NOMO-1 treated with DMSO at 0.1 percent for 48 hours (cell line): ENCODE measurements around the gene SPINK4.

Experiments
- DNase-seq: peaks from one replicate; lab custom pipeline; 2025; ENCODE audit not compliant: unreplicated experiment; lab: John Stamatoyannopoulos, UW

Gene SPINK4

GRCh38 chr9:33239921-33240320 lies at the start of gene SPINK4:
Gene SPINK4, plus strand, starts transcription at chr9:33240167. Its CDS starts 42 bp downstream, at chr9:33240209.
- no peak for DNase-seq

GRCh38 chr9:33192493-33193255 lies 47.3 kb upstream of the SPINK4 start:
- no peak for DNase-seq

- DNase-seq: no peak
Measured at GRCh38 chr9:33193818-33194217, 46.1 kb upstream of the SPINK4 start.

DNA sequence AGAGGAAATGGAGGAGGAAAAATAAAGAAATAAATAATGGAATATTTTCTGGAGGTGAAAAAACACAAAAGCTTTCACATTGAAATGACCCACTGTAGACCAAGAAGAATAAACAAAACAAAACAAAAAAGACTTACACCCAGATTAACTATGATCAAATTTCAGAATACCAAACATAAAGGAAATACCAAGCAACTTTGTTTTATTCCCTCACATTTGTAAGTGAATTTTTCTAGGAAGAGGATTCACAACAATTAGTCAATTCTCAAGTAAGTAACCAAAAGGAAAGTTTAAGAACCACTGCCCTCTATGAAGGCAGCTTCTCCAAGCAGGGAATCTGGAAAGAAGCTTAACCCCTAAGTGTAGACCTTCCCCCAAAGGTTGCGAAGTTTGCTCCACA lies 43.2 kb upstream of the SPINK4 start:
- no peak for DNase-seq

DNA sequence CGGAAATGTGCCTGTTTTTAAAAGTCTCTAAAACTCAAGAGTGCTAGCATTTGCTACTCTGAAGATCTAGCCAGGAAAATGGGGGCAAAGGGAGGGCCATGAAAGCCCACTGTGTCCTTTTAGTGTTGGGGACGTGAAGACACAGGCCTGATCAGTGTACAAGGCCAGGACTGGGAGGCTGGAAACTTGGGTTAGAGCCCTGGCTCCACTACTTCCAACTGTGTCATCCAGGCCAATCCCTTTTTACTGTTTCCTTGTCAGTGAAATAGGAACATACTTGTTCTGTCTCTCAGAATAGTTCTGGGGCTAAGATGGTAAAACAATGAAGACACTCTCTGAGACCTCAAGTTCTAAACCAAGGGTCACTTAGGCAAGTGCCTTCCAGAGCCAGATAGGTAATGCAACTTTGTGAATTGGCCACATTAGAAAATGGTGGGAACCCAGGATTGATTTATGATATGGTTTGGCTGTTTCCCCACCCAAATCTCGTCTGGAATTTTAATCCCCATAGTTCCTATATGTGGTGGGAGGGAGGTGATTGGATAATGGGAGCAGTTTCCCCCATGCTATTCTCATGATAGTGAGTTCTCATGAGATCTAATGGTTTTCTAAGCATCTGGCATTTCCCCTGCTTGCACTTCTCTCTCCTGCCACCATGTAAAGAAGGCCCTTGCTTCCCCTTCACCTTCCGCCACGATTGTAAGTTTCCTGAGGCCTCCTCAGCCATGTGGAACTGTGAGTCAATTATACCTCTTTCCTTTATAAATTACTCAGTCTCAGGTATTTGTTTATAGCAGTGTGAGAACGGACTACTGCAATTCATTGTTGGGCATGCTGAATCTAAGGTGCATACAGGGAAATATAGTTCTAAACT lies 42.5 kb upstream of the SPINK4 start:
- DNase-seq: no peak

- no peak for DNase-seq
Measured at GRCh38 chr9:33198165-33198564, 41.8 kb upstream of the SPINK4 start.

GRCh38 chr9:33202018-33202417 lies 37.9 kb upstream of the SPINK4 start:
- no peak for DNase-seq

DNA sequence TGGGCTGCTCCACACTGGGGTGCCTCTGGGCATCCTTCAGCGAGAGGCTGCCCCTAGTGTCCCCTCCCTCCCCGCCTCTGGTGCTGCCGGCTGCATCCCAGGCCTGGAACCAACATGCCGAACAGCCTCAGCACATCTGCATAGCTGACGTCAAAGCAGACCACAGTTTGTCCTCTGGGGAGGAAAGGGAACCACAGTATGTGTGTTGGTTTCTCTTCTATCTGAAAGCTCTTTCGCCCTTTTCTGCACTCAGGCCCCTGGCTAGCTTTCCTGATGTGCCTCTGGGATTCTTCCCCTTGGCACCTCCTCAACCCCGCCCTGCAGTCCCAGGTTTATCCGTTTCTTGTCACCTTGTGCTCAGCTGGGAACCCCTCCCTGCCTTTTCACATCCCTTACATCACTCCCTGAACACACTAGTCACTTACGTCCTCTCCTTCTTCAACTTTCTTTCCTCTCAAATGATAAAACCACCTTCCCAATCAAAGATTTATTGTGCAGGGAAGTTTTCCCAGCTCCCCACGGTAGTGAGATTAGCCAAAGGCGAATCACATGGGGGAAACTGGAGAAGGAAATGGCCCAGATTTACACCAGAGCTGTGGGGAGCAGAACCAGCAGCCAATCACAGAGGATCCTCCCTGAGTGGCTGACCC lies 37.3 kb upstream of the SPINK4 start:
- DNase-seq: peak; percentile 25

DNA sequence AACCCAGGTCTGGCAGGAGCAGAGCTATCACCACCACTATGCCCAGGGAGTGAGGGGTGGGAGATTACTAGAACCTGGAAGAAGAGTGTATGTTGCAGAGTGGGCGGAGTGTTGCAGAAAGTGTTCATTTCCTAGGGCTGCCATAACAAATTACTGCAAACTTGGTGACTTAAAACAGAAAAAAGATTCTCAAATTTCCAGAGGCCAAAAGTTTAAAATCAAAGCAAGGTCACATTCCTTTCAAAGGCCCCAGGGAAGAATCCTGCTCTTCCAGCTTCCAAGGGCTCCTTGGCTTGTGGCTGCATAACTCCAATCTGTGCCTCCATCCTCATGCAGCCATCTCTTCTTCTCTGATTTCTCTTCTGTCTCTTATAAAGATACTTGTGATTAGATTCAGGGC lies 30.6 kb upstream of the SPINK4 start:
- DNase-seq: no peak

DNA sequence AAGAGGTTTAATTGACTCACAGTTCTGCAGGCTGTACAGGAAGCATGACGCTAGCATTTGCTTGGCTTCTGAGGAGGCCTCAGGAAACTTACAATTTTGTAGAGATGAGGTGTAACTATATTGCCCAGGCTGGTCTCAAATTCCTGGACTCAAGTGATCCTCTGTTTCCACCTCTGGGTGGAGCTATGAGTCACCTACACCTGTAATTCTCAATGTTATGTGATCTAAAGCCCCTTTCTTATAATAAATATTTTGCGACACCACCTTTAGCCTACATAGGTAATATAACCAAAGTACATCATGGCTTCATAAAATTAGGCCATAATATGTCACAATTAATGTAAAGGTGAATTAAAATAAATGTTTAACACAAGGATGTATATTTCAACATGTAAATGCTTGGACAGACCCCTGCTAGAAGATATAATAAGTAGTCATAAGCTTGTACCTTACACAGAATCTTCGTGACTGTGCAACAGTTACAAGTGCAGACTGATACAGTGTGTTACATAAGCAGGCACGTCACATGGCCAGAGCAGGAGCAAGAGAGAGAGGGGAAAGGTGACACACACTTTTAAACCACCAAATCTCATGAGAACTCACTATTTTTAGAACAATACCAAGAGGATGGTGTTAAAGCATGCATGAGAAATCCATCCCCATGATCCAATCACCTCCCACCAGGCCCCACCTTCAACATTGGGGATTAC lies 29.8 kb upstream of the SPINK4 start:
- no peak for DNase-seq

- DNase-seq: no peak
Measured at GRCh38 chr9:33211695-33212393, 28.1 kb upstream of the SPINK4 start.

GRCh38 chr9:33220681-33221567 lies 19.0 kb upstream of the SPINK4 start:
- DNase-seq: peak; percentile 39

DNA sequence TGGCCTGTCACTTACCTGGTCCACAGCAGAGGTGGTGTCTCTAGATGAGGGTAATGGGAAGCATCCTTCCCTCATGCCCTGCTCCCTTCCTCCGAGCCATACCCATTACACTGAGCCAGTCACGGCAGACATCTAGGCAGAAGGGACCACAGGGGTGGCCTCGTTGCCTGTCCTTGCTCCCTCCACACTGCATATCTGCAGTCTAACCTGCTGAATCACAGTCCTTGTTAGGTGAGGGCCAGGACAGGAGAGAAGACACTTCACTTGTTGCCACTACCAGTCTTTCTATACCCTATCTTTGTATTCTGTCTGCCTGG lies 18.4 kb upstream of the SPINK4 start:
- DNase-seq: no peak

DNA sequence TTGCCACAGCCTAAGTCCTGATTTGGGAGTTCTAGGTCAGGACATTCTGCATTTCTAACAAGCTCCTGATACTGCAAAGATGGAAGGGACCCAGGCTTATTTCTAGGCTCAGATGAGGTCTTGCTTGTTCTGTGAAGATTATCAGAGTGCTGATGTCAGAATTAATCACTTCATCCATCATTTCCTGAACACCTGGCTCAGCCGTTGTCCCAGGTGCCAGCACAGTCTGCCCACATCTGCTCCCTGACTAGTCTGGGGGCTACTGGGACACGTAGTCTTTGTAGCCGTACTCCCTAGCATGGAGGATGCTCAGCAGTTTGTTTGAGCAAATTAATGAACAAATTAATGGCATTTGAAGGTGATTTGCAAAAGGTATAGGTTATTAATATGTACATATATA lies 17.9 kb upstream of the SPINK4 start:
- DNase-seq: no peak

DNA sequence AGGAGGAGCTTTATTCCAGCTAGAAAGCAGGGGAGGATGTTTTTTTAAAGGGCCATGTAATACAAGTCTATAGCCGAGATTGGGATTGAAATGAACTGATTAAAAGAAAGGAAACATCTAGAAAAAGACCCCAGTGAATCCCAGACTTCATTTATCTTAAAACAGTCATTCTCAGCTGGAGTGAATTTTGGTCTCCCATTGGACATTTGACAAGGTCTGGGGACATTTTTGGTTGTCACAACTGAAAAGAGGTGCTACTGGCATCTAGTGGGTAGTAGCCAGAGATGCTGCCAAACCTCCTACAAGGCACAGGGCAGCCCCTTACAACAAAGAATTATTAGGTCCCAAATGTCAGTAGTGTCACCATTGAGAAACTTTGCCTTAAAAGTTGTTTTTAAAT lies 16.3 kb upstream of the SPINK4 start:
- DNase-seq: peak; percentile 6

- DNase-seq: peak; percentile 95
Measured at GRCh38 chr9:33225319-33226147, 14.4 kb upstream of the SPINK4 start.

DNA sequence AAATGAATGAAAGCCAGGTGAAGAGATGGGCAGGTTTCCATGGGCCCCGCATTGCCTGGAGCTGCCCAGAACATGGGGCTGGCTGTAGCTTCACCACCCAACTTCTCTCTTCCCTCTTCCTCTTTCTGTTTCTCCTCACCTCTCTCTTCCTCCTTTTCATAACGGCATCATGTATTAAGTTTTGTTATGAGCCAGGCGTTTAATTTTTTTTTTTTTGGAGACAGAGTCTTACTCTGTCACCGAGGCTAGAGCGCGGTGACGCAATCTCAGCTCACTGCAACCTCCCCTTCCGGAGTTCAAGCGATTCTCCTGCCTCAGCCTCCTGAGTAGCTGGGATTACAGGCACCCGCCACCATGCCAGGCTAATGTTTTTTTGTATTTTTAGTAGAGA lies 13.0 kb upstream of the SPINK4 start:
- DNase-seq: peak; percentile 99

- no peak for DNase-seq
Measured at GRCh38 chr9:33227741-33228140, 12.2 kb upstream of the SPINK4 start.

GRCh38 chr9:33228606-33229005 lies 11.4 kb upstream of the SPINK4 start:
- no peak for DNase-seq
